SK-N-MC (cell line): ENCODE data around the gene EPN3.
A peak's percentile ranks its signal among the peaks of the same experiment; 100 is the strongest.

Experiments
- DNase-seq: peaks from one replicate; pipeline ENCODE4 v3.0.0-alpha.2; 2011; ENCODE audit warnings: low read depth, low spot score
- H3K27ac ChIP-seq: fragments of 200-600 bp; sonication (generic); 2 replicates; pipeline ENCODE4 v1.5.1; 2016; ENCODE audit warnings: mixed run types
- H3K36me3 ChIP-seq: fragments of 200-600 bp; sonication (generic); 2 replicates; pipeline ENCODE4 v1.6.1; 2017; ENCODE audit warnings: antibody characterized with exemption, low read length, mixed read lengths; ENCODE audit not compliant: insufficient read depth
- H3K4me3 ChIP-seq: fragments of 200-600 bp; sonication (generic); 2 replicates; pipeline ENCODE4 v1.5.1; 2016
- H3K9ac ChIP-seq: fragments of 200-600 bp; sonication (generic); 2 replicates; pipeline ENCODE4 v1.8.0; 2017; ENCODE audit warnings: mixed run types, mixed read lengths; ENCODE audit not compliant: insufficient read length
- H3K9me3 ChIP-seq: fragments of 200-600 bp; sonication (generic); 2 replicates; pipeline ENCODE4 v1.6.1; 2017; ENCODE audit warnings: low read depth, mild to moderate bottlenecking, antibody characterized with exemption, low read length, moderate library complexity, mixed read lengths
- EZH2 ChIP-seq: fragments of 200-600 bp; sonication (generic); IDR thresholded peaks from one replicate; pipeline ENCODE4 v1.6.1; 2017; ENCODE audit warnings: antibody characterized with exemption
- FOXP2 ChIP-seq: optimal IDR thresholded peaks from 2 replicates; pipeline ENCODE3; 2011; ENCODE audit warnings: mild to moderate bottlenecking, moderate library complexity; ENCODE audit not compliant: insufficient read depth; ENCODE audit errors: extremely low read length, control extremely low read depth
- POLR2AphosphoS5 ChIP-seq: IDR thresholded peaks from 2 replicates; pipeline ENCODE4 v1.6.1; 2012; ENCODE audit warnings: mild to moderate bottlenecking, low read depth, low read length, borderline replicate concordance

Gene EPN3

GRCh38 chr17:50541716-50542688 is 9.5 kb downstream of the EPN3 start:
- Histone ChIP-seq H3K9ac (peak overlapping the region; percentile 69), H3K9me3 (no peaks in the 10 kb centered on the region), H3K27ac (peak overlapping the region; percentile 57; the same call in 1 of the 2 replicates), H3K36me3 (no peaks in the 10 kb centered on the region), H3K4me3 (peak overlapping the region; percentile 91)
- no peak for DNase-seq
- TF ChIP-seq FOXP2 (peak; percentile 61), POLR2AphosphoS5 (peak; percentile 67; the same call in 1 of the 2 replicates), EZH2 (no peak)

- no peak for DNase-seq
- peak overlapping the region; percentile 91 for H3K4me3 ChIP-seq
- H3K36me3 ChIP-seq, result no peaks in the 10 kb centered on the region
- H3K27ac ChIP-seq, result peak overlapping the region; percentile 72; the same call in 1 of the 2 replicates
- H3K9me3 ChIP-seq, result no peaks in the 10 kb centered on the region
- peak overlapping the region; percentile 69 for H3K9ac ChIP-seq
- TF ChIP-seq FOXP2, result no peak
Observed at GRCh38 chr17:50542795-50543774, 10.6 kb downstream of the EPN3 start.

- Histone ChIP-seq H3K27ac (no peak overlapping the region), H3K9me3 (no peaks in the 10 kb centered on the region)
- TF ChIP-seq EZH2 (no peak), POLR2AphosphoS5 (no peak), FOXP2 (no peak)
Observed at GRCh38 chr17:50544516-50544915, 12.0 kb downstream of the EPN3 start.

GRCh38 chr17:50545311-50545710 is 12.8 kb downstream of the EPN3 start:
- Histone ChIP-seq H3K4me3 (no peak overlapping the region), H3K36me3 (no peaks in the 10 kb centered on the region), H3K9me3 (no peaks in the 10 kb centered on the region), H3K9ac (no peak overlapping the region), H3K27ac (no peak overlapping the region)
- no peak for DNase-seq
- TF ChIP-seq EZH2 (no peak), FOXP2 (no peak), POLR2AphosphoS5 (no peak)

More at GRCh38 chr17:50544516-50544915, 12.0 kb downstream of the EPN3 start:
- DNase-seq, result no peak
- Histone ChIP-seq H3K36me3 (no peaks in the 10 kb centered on the region), H3K4me3 (no peak overlapping the region), H3K9ac (no peak overlapping the region)

GRCh38 chr17:50546701-50547034 is 14.1 kb downstream of the EPN3 start:
- H3K36me3 ChIP-seq, result no peaks in the 10 kb centered on the region
- no peak overlapping the region for H3K27ac ChIP-seq
- H3K4me3 ChIP-seq, result peak overlapping the region; percentile 79; the same call in 1 of the 2 replicates
- TF ChIP-seq EZH2, result no peak
- TF ChIP-seq FOXP2, result no peak
- no peak for TF ChIP-seq POLR2AphosphoS5
- no peaks in the 10 kb centered on the region for H3K9me3 ChIP-seq
- DNase-seq, result no peak
- no peak overlapping the region for H3K9ac ChIP-seq

GRCh38 chr17:50547035-50547735 is 14.7 kb downstream of the EPN3 start, which contains the start of gene SPATA20:
Gene SPATA20, plus strand, starts transcription at chr17:50547174. Its CDS starts 35 bp downstream, at chr17:50547209.
- no peak for DNase-seq
- TF ChIP-seq POLR2AphosphoS5 (no peak), FOXP2 (no peak), EZH2 (no peak)
- Histone ChIP-seq H3K9me3 (no peaks in the 10 kb centered on the region), H3K36me3 (no peaks in the 10 kb centered on the region), H3K9ac (peak within 1 kb of the TSS; percentile 61), H3K4me3 (peak within 1 kb of the TSS; percentile 79), H3K27ac (no peak within 1 kb of the TSS)

GRCh38 chr17:50547736-50548083 is 15.2 kb downstream of the EPN3 start:
- Histone ChIP-seq H3K9ac (no peak overlapping the region), H3K27ac (no peak overlapping the region), H3K9me3 (no peaks in the 10 kb centered on the region), H3K4me3 (no peak overlapping the region; the same call in 1 of the 2 replicates), H3K36me3 (no peaks in the 10 kb centered on the region)
- TF ChIP-seq POLR2AphosphoS5 (no peak), FOXP2 (no peak), EZH2 (no peak)
- no peak for DNase-seq
